Mesendoderm (in vitro differentiated cells): ENCODE measurements around the gene LGALS13.
"Not testable (repeated sequence)": the region's sequence is repeated elsewhere in the genome, so short reads cannot be mapped to it uniquely, and the experiment has no call there.

ENCODE experiments used
- DNase-seq: peaks from one replicate; pipeline ENCODE4 v3.0.0; 2013
- H2AK5ac ChIP-seq: 2 replicates; pipeline ENCODE4 v1.6.1; 2013; ENCODE audit warnings: low read length, inconsistent platforms
- H2BK120ac ChIP-seq: 2 replicates; pipeline ENCODE4 v1.6.1; 2013; ENCODE audit warnings: low read depth, mild to moderate bottlenecking, low read length, moderate library complexity, mixed read lengths
- H2BK15ac ChIP-seq: replicated peaks from 2 replicates; pipeline ENCODE4 v1.6.1; 2013; ENCODE audit warnings: low read depth, mild to moderate bottlenecking, moderate library complexity
- H2BK5ac ChIP-seq: 2 replicates; pipeline ENCODE4 v1.6.1; 2013; ENCODE audit warnings: low read length, inconsistent platforms
- H3K18ac ChIP-seq: 2 replicates; pipeline ENCODE4 v1.6.1; 2013; ENCODE audit warnings: mild to moderate bottlenecking, low read length, mixed read lengths
- H3K23ac ChIP-seq: one replicate; pipeline ENCODE4 v1.6.1; 2013; ENCODE audit warnings: low read length
- H3K27ac ChIP-seq: 2 replicates; pipeline ENCODE4 v1.5.1; 2013; ENCODE audit warnings: low read depth, mild to moderate bottlenecking, inconsistent platforms, low read length, moderate library complexity
- H3K27me3 ChIP-seq: 2 replicates; pipeline ENCODE4 v1.6.1; 2013; ENCODE audit warnings: low read length, control low read depth, mild to moderate bottlenecking, inconsistent platforms; ENCODE audit not compliant: insufficient read depth, poor library complexity
- H3K36me3 ChIP-seq: 2 replicates; pipeline ENCODE4 v1.6.1; 2013; ENCODE audit warnings: low read length, inconsistent platforms; ENCODE audit not compliant: control insufficient read depth, insufficient read depth
- H3K4ac ChIP-seq: one replicate; pipeline ENCODE4 v1.6.1; 2013; ENCODE audit warnings: low read depth, mild to moderate bottlenecking, low read length, moderate library complexity
- H3K4me1 ChIP-seq: 2 replicates; pipeline ENCODE4 v1.6.1; 2013; ENCODE audit warnings: low read depth, low read length, inconsistent platforms; ENCODE audit not compliant: control insufficient read depth
- H3K4me2 ChIP-seq: 2 replicates; pipeline ENCODE4 v1.6.1; 2013; ENCODE audit warnings: low read length
- H3K4me3 ChIP-seq: 2 replicates; pipeline ENCODE4 v1.5.1; 2013; ENCODE audit warnings: mild to moderate bottlenecking, low read length
- H3K56ac ChIP-seq: one replicate; pipeline ENCODE4 v1.6.1; 2013; ENCODE audit warnings: low read length
- H3K79me1 ChIP-seq: 2 replicates; pipeline ENCODE4 v1.6.1; 2013; ENCODE audit warnings: low read length, inconsistent platforms
- H3K79me2 ChIP-seq: 2 replicates; pipeline ENCODE4 v1.6.1; 2013; ENCODE audit warnings: mild to moderate bottlenecking, low read length; ENCODE audit not compliant: control insufficient read depth, insufficient read depth
- H3K9ac ChIP-seq: 2 replicates; pipeline ENCODE4 v1.6.1; 2013; ENCODE audit warnings: low read length, inconsistent platforms
- H4K5ac ChIP-seq: one replicate; pipeline ENCODE4 v1.6.1; 2013; ENCODE audit warnings: low read length
- H4K8ac ChIP-seq: one replicate; pipeline ENCODE4 v1.6.1; 2013; ENCODE audit warnings: low read depth, mild to moderate bottlenecking, control low read depth, low read length, moderate library complexity
- WGBS: extraction: QIAGEN DNeasy Blood & Tissue Kit; methylation state at CpG from one replicate; pipeline ENCODE4 v1.1.7; 2013; ENCODE audit warnings: low lambda C conversion rate, missing lambda C conversion rate; ENCODE audit not compliant: insufficient coverage; ENCODE audit errors: extremely low coverage; 5-methylcytosine and 5-hydroxymethylcytosine counted together

LGALS13 gene

GRCh38 chr19:39623946-39624345, 21.6 kb downstream of the LGALS13 start:
- no peaks in the 10 kb centered on the region for H3K4me1 ChIP-seq
- H3K4me2 ChIP-seq, result no peak overlapping the region
- no peak overlapping the region for H4K8ac ChIP-seq
- DNase-seq, result peak; percentile 26
- no peak overlapping the region for H2BK120ac ChIP-seq
- no peak overlapping the region for H3K23ac ChIP-seq
- no peaks in the 10 kb centered on the region for H3K79me1 ChIP-seq
- no peak overlapping the region for H2AK5ac ChIP-seq
- H3K4me3 ChIP-seq, result no peak overlapping the region
- H3K18ac ChIP-seq, result no peak overlapping the region
- no peak overlapping the region for H4K5ac ChIP-seq
- H3K9ac ChIP-seq, result no peak overlapping the region
- no peaks in the 10 kb centered on the region for H3K79me2 ChIP-seq
- H2BK5ac ChIP-seq, result no peak overlapping the region
- no peak overlapping the region for H3K56ac ChIP-seq
- H3K27me3 ChIP-seq, result no peaks in the 10 kb centered on the region
- no peak overlapping the region for H3K27ac ChIP-seq
- no peak overlapping the region for H3K4ac ChIP-seq
- no peaks in the 10 kb centered on the region for H3K36me3 ChIP-seq
- H2BK15ac ChIP-seq, result no peak overlapping the region
- WGBS, result no CpG with 5 or more reads among the region's 5 CpGs

DNA sequence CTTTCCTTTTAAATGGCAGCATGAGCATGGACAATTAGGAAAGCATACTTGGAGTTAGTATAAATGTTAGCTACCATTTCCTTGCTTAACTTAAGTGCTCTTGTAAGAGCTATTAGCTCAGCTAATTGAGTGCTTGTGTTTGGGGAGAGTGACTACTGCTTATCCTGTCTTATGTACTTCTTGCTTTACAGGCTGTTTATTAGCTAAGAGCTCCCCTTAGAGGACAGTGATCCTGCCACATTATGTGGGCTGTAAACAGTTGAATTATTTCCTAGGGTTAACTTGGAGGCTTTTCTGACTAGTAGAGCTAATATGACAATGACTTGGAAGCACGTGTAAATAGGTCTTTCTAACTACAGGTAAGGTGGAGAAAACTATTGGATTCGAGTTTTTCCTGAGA, 25.3 kb downstream of the LGALS13 start:
- no CpG with 5 or more reads among the region's 2 CpGs for WGBS
- not testable (repeated sequence) for H3K4ac ChIP-seq, H2BK15ac ChIP-seq, H3K4me2 ChIP-seq, H2BK120ac ChIP-seq, H3K79me1 ChIP-seq, H3K4me3 ChIP-seq, H4K5ac ChIP-seq, H3K9ac ChIP-seq, H3K36me3 ChIP-seq, H3K27ac ChIP-seq, H2AK5ac ChIP-seq, H3K27me3 ChIP-seq, H2BK5ac ChIP-seq, H3K23ac ChIP-seq, H3K4me1 ChIP-seq, H3K79me2 ChIP-seq, H3K56ac ChIP-seq, H4K8ac ChIP-seq, H3K18ac ChIP-seq
- peak; percentile 32 for DNase-seq

- no peak overlapping the region for H3K18ac ChIP-seq
- no peaks in the 10 kb centered on the region for H3K79me2 ChIP-seq
- H2BK5ac ChIP-seq, result no peak overlapping the region
- no peaks in the 10 kb centered on the region for H3K36me3 ChIP-seq
- H4K8ac ChIP-seq, result no peak overlapping the region
- H2BK15ac ChIP-seq, result no peak overlapping the region
- no peaks in the 10 kb centered on the region for H3K79me1 ChIP-seq
- no peaks in the 10 kb centered on the region for H3K4me1 ChIP-seq
- no peak overlapping the region for H2AK5ac ChIP-seq
- H2BK120ac ChIP-seq, result no peak overlapping the region
- no peak overlapping the region for H3K27ac ChIP-seq
- H3K4me2 ChIP-seq, result no peak overlapping the region
- peak; percentile 88 for DNase-seq
- H3K4ac ChIP-seq, result no peak overlapping the region
- H3K9ac ChIP-seq, result no peak overlapping the region
- no CpG with 5 or more reads among the region's 4 CpGs for WGBS
- H3K23ac ChIP-seq, result no peak overlapping the region
- no peak overlapping the region for H3K4me3 ChIP-seq
- H4K5ac ChIP-seq, result no peak overlapping the region
- no peaks in the 10 kb centered on the region for H3K27me3 ChIP-seq
- H3K56ac ChIP-seq, result no peak overlapping the region
These were observed 28.9 kb downstream of the LGALS13 start for GRCh38 chr19:39631178-39631577.

DNA sequence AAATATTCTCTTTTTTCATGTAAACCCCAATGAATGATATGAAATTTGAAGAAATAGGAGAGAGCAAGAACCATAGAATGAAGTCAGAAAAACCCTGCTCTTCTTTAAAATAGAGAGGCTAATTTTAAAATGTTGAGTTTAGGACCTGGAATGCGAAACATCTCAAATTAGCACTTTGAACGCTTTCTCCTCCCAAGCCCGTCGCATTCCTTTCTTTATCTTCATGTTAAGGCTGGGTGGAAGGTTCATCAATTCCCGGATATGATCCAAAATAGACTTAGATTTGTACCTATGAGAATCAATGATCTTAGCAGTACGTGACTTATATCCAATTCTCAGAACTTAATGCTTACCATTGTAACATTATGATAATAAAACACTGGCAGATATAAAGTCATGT, 29.3 kb downstream of the LGALS13 start:
- no peak overlapping the region for H4K5ac ChIP-seq
- no peaks in the 10 kb centered on the region for H3K36me3 ChIP-seq
- no peak overlapping the region for H2BK120ac ChIP-seq
- DNase-seq, result peak; percentile 59
- H3K27me3 ChIP-seq, result no peaks in the 10 kb centered on the region
- no peak overlapping the region for H3K4me2 ChIP-seq
- no peak overlapping the region for H2BK15ac ChIP-seq
- no peaks in the 10 kb centered on the region for H3K79me2 ChIP-seq
- H2AK5ac ChIP-seq, result no peak overlapping the region
- H3K9ac ChIP-seq, result no peak overlapping the region
- no CpG with 5 or more reads among the region's 6 CpGs for WGBS
- H3K4me3 ChIP-seq, result no peak overlapping the region
- H4K8ac ChIP-seq, result no peak overlapping the region
- H3K4ac ChIP-seq, result no peak overlapping the region
- H3K56ac ChIP-seq, result no peak overlapping the region
- no peak overlapping the region for H2BK5ac ChIP-seq
- no peak overlapping the region for H3K23ac ChIP-seq
- H3K4me1 ChIP-seq, result no peaks in the 10 kb centered on the region
- H3K18ac ChIP-seq, result no peak overlapping the region
- H3K79me1 ChIP-seq, result no peaks in the 10 kb centered on the region
- no peak overlapping the region for H3K27ac ChIP-seq

DNA sequence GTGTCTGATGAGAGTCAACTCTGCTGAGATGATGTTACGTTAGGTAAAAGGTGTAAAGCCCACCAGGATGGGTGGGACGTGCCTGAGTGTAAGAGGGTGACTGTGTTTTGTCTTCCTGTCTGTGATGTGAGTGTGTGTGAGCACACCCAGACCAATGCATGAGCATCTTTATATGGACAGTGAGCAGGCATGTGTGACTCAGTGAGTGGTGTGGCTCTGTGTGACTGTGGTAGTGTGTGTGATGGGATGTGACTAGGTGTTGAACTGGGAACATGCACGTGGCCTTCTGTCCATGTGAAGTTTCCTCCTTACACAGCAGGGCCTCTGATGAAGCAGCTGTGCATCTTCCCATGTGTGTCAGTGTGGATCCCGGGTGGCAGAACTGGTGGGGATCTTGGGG, 35.6 kb downstream of the LGALS13 start:
- H2AK5ac ChIP-seq, result no peak overlapping the region
- WGBS, result no CpG with 5 or more reads among the region's 4 CpGs
- H3K9ac ChIP-seq, result no peak overlapping the region

DNA sequence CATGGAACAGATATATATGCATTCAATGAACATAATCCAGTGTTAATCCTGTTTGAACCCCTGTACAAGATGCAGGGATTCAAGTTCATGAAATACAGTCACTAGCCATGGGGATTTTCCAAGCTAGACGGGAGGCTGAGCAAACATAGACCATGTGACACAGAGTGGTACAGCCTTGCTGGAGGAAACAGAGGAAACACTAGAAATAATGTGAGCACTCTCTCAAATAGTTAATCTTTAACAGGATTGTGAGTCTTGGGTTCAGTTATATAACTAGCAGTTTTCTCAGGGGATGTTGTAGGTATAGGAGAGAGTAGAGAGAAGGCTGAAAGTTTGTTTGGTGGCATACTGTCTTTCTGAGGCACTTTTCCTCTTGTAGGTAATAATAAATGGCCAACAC, 39.4 kb downstream of the LGALS13 start:
- Histone ChIP-seq H3K27me3 (no peaks in the 10 kb centered on the region), H3K79me2 (no peaks in the 10 kb centered on the region)
- no CpG with 5 or more reads among the region's 1 CpG for WGBS

More for the DNA sequence above, 35.6 kb downstream of the LGALS13 start:
- Histone ChIP-seq H3K27ac (no peak overlapping the region), H3K79me1 (no peaks in the 10 kb centered on the region), H3K27me3 (no peaks in the 10 kb centered on the region), H2BK5ac (no peak overlapping the region), H3K56ac (no peak overlapping the region), H3K18ac (no peak overlapping the region), H3K36me3 (no peaks in the 10 kb centered on the region), H3K79me2 (no peaks in the 10 kb centered on the region), H2BK15ac (no peak overlapping the region), H3K4me3 (no peak overlapping the region), H3K4ac (no peak overlapping the region), H2BK120ac (no peak overlapping the region), H4K8ac (no peak overlapping the region), H3K4me2 (no peak overlapping the region), H3K4me1 (no peaks in the 10 kb centered on the region), H3K23ac (no peak overlapping the region), H4K5ac (no peak overlapping the region)
- DNase-seq, result no peak

More for the DNA sequence above, 39.4 kb downstream of the LGALS13 start:
- no peak overlapping the region for H3K4me2 ChIP-seq
- no peaks in the 10 kb centered on the region for H3K79me1 ChIP-seq
- H3K56ac ChIP-seq, result no peak overlapping the region
- no peak overlapping the region for H2BK15ac ChIP-seq
- no peak overlapping the region for H2BK120ac ChIP-seq
- H3K23ac ChIP-seq, result no peak overlapping the region
- no peaks in the 10 kb centered on the region for H3K4me1 ChIP-seq
- no peak overlapping the region for H3K9ac ChIP-seq
- no peak overlapping the region for H4K5ac ChIP-seq
- H3K18ac ChIP-seq, result no peak overlapping the region
- no peak overlapping the region for H3K27ac ChIP-seq
- no peak overlapping the region for H4K8ac ChIP-seq
- H3K4ac ChIP-seq, result no peak overlapping the region
- DNase-seq, result no peak
- H3K4me3 ChIP-seq, result no peak overlapping the region
- no peak overlapping the region for H2BK5ac ChIP-seq
- no peak overlapping the region for H2AK5ac ChIP-seq
- H3K36me3 ChIP-seq, result no peaks in the 10 kb centered on the region
